Skeletal muscle cell (primary cell): Measurements from ENCODE around the gene CSDE1.
A peak's percentile ranks its signal among the peaks of the same experiment; 100 is the strongest.

Experiments used
- DNase-seq: peaks from one replicate; pipeline ENCODE4 v3.0.0-alpha.2; 2010; ENCODE audit warnings: low read depth
- H3K4me3 ChIP-seq: 2 replicates; pipeline ENCODE4 v1.5.1; 2011; ENCODE audit warnings: low read depth, mild to moderate bottlenecking, control low read depth, low read length, moderate library complexity

Gene CSDE1

GRCh38 chr1:114670083-114671010 lies 87.4 kb downstream of the CSDE1 start:
- DNase-seq: peak; percentile 52
- H3K4me3 ChIP-seq: peak overlapping the region; percentile 60

- no peak for DNase-seq
- H3K4me3 ChIP-seq: peak within 1 kb of the TSS; percentile 60
Observed at GRCh38 chr1:114669562-114670082, 88.2 kb downstream of the CSDE1 start, which contains the start of gene DENND2C. Gene DENND2C (minus strand): TSS chr1:114670049. CDS start chr1:114625984, 44,065 bp downstream.

- H3K4me3 ChIP-seq: peak overlapping the region; percentile 60
- DNase-seq: no peak
Observed at GRCh38 chr1:114668784-114669561, 88.8 kb downstream of the CSDE1 start.

- no peak overlapping the region for H3K4me3 ChIP-seq
- DNase-seq: no peak
Observed at GRCh38 chr1:114668373-114668772, 89.4 kb downstream of the CSDE1 start.

- DNase-seq: no peak
- no peak overlapping the region for H3K4me3 ChIP-seq
Observed at GRCh38 chr1:114666954-114667353, 90.8 kb downstream of the CSDE1 start.
